Kidney epithelial cell (primary cell): Measurements from ENCODE around the gene DCTPP1. TPM values are rescaled to one million over a fixed set of nuclear protein-coding genes. Genes with fewer than 3 reads are reported as not detected.
"Not testable (repeated sequence)": the region's sequence is repeated elsewhere in the genome, so short reads cannot be mapped to it uniquely, and the experiment has no call there.

ENCODE experiments used
- DNase-seq: peaks from one replicate; pipeline ENCODE4 v3.0.0-alpha.2; 2010; ENCODE audit warnings: low read depth
- H3K27me3 ChIP-seq: 2 replicates; pipeline ENCODE4 v1.6.0; 2011; ENCODE audit warnings: low read length; ENCODE audit not compliant: control insufficient read depth, insufficient read depth
- H3K36me3 ChIP-seq: 2 replicates; pipeline ENCODE4 v1.5.1; 2011; ENCODE audit warnings: low read length; ENCODE audit not compliant: control insufficient read depth, insufficient read depth
- H3K4me3 ChIP-seq: 2 replicates; pipeline ENCODE4 v1.5.1; 2011; ENCODE audit warnings: low read depth, mild to moderate bottlenecking, control low read depth, low read length
- CTCF ChIP-seq: IDR thresholded peaks from 2 replicates; pipeline ENCODE4 v1.5.1; 2011; ENCODE audit warnings: mild to moderate bottlenecking, moderate library complexity, low read length, control low read depth, inconsistent platforms; ENCODE audit not compliant: insufficient read depth, poor library complexity, severe bottlenecking
- total RNA-seq: library from RNA; depleted of rRNA; stranded (reverse); fragments of >200 nt; gene quantifications from 2 replicates; pipeline ENCODE4 v1.2.3, GENCODE V29; 2015

DCTPP1 gene
- total RNA-seq, 1 donor from 2014 or later, result 42.1 TPM

GRCh38 chr16:30473231-30474073, 43.6 kb upstream of the DCTPP1 start:
- no peak for DNase-seq
- Histone ChIP-seq H3K27me3 (peaks cover 26% of the 10 kb centered on the region), H3K36me3 (no peaks in the 10 kb centered on the region), H3K4me3 (no peak overlapping the region)
- TF ChIP-seq CTCF, result no peak

GRCh38 chr16:30472328-30472942, 42.6 kb upstream of the DCTPP1 start, which contains the start of gene ITGAL:
Gene ITGAL, plus strand, starts transcription at chr16:30472742. Its CDS starts 96 bp downstream, at chr16:30472838.
- no peak for TF ChIP-seq CTCF
- Histone ChIP-seq H3K4me3 (no peak within 1 kb of the TSS), H3K36me3 (no peaks in the 10 kb centered on the region), H3K27me3 (peaks cover 26% of the 10 kb centered on the region)
- DNase-seq, result no peak

- H3K36me3 ChIP-seq, result no peaks in the 10 kb centered on the region
- H3K27me3 ChIP-seq, result peaks cover 26% of the 10 kb centered on the region
- no peak for DNase-seq
- TF ChIP-seq CTCF, result no peak
- no peak overlapping the region for H3K4me3 ChIP-seq
Measured at GRCh38 chr16:30470632-30470995, 40.8 kb upstream of the DCTPP1 start.

- Histone ChIP-seq H3K4me3 (no peak overlapping the region), H3K36me3 (no peaks in the 10 kb centered on the region), H3K27me3 (peaks cover 23% of the 10 kb centered on the region)
- TF ChIP-seq CTCF, result no peak
- no peak for DNase-seq
Measured at GRCh38 chr16:30470170-30470512, 40.3 kb upstream of the DCTPP1 start.

GRCh38 chr16:30464078-30464477, 34.2 kb upstream of the DCTPP1 start:
- no peak overlapping the region for H3K4me3 ChIP-seq
- no peaks in the 10 kb centered on the region for H3K27me3 ChIP-seq
- DNase-seq, result no peak
- no peak for TF ChIP-seq CTCF
- no peaks in the 10 kb centered on the region for H3K36me3 ChIP-seq

GRCh38 chr16:30461426-30461825, 31.6 kb upstream of the DCTPP1 start:
- not testable (repeated sequence) for H3K36me3 ChIP-seq, H3K4me3 ChIP-seq, DNase-seq, H3K27me3 ChIP-seq
